H1 (cell line): ENCODE data around the gene NME8. TPM values are rescaled to one million over a fixed set of nuclear protein-coding genes. Genes with fewer than 3 reads are reported as not detected.

Experiments used
- BACH1 ChIP-seq: IDR thresholded peaks from 2 replicates; pipeline ENCODE4 v1.6.1; 2012; ENCODE audit warnings: low read length, improper control_type of control experiment
- CEBPB ChIP-seq: IDR thresholded peaks from 2 replicates; pipeline ENCODE4 v1.6.1; 2012; ENCODE audit warnings: low read depth, low read length
- CHD1 ChIP-seq: IDR thresholded peaks from 2 replicates; pipeline ENCODE4 v1.6.1; 2012; ENCODE audit warnings: low read depth, low read length, improper control_type of control experiment
- HDAC2 ChIP-seq, 2 experiments: fragments of 300-600 bp in 1 of 2; sonication (generic) in 1 of 2; IDR thresholded peaks; 2 replicates each; pipeline ENCODE4 v1.6.1; 2011 to 2012; ENCODE audit warnings: low read depth in 2 of 2, low read length in 2 of 2, mild to moderate bottlenecking in 2 of 2, moderate library complexity in 2 of 2, borderline replicate concordance in 1 of 2, inconsistent platforms in 1 of 2
- NANOG ChIP-seq: IDR thresholded peaks from 2 replicates; pipeline ENCODE4 v1.6.1; 2011; ENCODE audit warnings: low read length, low read depth, mild to moderate bottlenecking, inconsistent platforms; ENCODE audit not compliant: insufficient read depth, poor library complexity, severe bottlenecking
- POLR2AphosphoS5 ChIP-seq: IDR thresholded peaks from 2 replicates; pipeline ENCODE4 v1.6.1; 2011; ENCODE audit warnings: low read depth, low read length
- RXRA ChIP-seq: IDR thresholded peaks from 2 replicates; pipeline ENCODE4 v1.6.1; 2011; ENCODE audit warnings: low read depth, mild to moderate bottlenecking, low read length, moderate library complexity; ENCODE audit not compliant: insufficient read depth
- SUZ12 ChIP-seq: fragments of 200-600 bp; sonication (generic); IDR thresholded peaks from 2 replicates; pipeline ENCODE4 v1.6.1; 2012; ENCODE audit warnings: mild to moderate bottlenecking, inconsistent platforms, low read length, moderate library complexity, mixed read lengths
- TAF1 ChIP-seq: IDR thresholded peaks from 2 replicates; pipeline ENCODE4 v1.6.1; 2011; ENCODE audit warnings: mild to moderate bottlenecking, low read depth, low read length
- TEAD4 ChIP-seq: IDR thresholded peaks from 2 replicates; pipeline ENCODE4 v1.6.1; 2012; ENCODE audit warnings: low read depth, low read length, inconsistent platforms, mixed read lengths
- YY1 ChIP-seq: IDR thresholded peaks from 2 replicates; pipeline ENCODE4 v1.6.1; 2011; ENCODE audit warnings: low read depth, mild to moderate bottlenecking, low read length
- polyA plus RNA-seq, 7 experiments: library from polyadenylated mRNA; depleted of rRNA in 3 of 7; stranded (reverse) in 5 of 7; unstranded in 2 of 7; fragments of >200 nt in 5 of 7; fragments of 200-250 nt in 2 of 7; gene quantifications; 1 replicate in 5 of 7; 2 replicates in 1 of 7; 4 replicates in 1 of 7; pipeline versions ENCODE4 v1.2.1 to v1.2.3, GENCODE V29; 2011 to 2013; ENCODE audit warnings: missing spikeins in 2 of 7, mixed read lengths in 2 of 7
- total RNA-seq: library from RNA; stranded (reverse); fragmentation: NEBNext Ultra II Directional; extraction: Animal tissue kit (Norgen Biotek cat#: 25700); gene quantifications from 2 replicates; pipeline ENCODE4 v1.2.1, GENCODE V29; 2021
- TF ChIP-seq, protein P1 (sequence below): fragments of 300-600 bp; sonication (generic); IDR thresholded peaks from 2 replicates; pipeline ENCODE4 v1.7.1; 2012; ENCODE audit warnings: low read length, moderate library complexity, mild to moderate bottlenecking, inconsistent platforms; ENCODE audit not compliant: insufficient replicate concordance
- TF ChIP-seq, protein P2 (sequence below): IDR thresholded peaks from 2 replicates; pipeline ENCODE4 v1.6.1; 2011; ENCODE audit warnings: low read depth, mild to moderate bottlenecking, low read length; ENCODE audit not compliant: insufficient read depth

The NME8 gene
- total and polyA plus RNA-seq, 2 of the 8 experiments (the other 6 are each of a cell fraction or from before 2014, with no cell fraction given): 0.22 to 0.44 TPM

DNA sequence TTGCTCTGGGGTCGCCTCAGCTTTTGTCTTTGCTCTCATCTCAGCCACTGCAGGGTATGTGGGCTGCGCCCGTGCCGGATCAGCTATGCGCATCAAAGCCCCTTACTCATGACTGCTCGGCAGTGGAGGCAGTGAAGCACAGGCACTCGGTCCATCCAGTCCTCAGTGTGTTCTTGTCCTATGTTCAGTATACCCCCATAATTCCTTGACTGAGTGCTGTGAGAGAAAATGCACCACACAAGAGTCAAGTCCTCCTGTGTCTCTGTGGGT, 99.5 kb downstream of the NME8 start (continued):
- TF ChIP-seq, protein P1, sequence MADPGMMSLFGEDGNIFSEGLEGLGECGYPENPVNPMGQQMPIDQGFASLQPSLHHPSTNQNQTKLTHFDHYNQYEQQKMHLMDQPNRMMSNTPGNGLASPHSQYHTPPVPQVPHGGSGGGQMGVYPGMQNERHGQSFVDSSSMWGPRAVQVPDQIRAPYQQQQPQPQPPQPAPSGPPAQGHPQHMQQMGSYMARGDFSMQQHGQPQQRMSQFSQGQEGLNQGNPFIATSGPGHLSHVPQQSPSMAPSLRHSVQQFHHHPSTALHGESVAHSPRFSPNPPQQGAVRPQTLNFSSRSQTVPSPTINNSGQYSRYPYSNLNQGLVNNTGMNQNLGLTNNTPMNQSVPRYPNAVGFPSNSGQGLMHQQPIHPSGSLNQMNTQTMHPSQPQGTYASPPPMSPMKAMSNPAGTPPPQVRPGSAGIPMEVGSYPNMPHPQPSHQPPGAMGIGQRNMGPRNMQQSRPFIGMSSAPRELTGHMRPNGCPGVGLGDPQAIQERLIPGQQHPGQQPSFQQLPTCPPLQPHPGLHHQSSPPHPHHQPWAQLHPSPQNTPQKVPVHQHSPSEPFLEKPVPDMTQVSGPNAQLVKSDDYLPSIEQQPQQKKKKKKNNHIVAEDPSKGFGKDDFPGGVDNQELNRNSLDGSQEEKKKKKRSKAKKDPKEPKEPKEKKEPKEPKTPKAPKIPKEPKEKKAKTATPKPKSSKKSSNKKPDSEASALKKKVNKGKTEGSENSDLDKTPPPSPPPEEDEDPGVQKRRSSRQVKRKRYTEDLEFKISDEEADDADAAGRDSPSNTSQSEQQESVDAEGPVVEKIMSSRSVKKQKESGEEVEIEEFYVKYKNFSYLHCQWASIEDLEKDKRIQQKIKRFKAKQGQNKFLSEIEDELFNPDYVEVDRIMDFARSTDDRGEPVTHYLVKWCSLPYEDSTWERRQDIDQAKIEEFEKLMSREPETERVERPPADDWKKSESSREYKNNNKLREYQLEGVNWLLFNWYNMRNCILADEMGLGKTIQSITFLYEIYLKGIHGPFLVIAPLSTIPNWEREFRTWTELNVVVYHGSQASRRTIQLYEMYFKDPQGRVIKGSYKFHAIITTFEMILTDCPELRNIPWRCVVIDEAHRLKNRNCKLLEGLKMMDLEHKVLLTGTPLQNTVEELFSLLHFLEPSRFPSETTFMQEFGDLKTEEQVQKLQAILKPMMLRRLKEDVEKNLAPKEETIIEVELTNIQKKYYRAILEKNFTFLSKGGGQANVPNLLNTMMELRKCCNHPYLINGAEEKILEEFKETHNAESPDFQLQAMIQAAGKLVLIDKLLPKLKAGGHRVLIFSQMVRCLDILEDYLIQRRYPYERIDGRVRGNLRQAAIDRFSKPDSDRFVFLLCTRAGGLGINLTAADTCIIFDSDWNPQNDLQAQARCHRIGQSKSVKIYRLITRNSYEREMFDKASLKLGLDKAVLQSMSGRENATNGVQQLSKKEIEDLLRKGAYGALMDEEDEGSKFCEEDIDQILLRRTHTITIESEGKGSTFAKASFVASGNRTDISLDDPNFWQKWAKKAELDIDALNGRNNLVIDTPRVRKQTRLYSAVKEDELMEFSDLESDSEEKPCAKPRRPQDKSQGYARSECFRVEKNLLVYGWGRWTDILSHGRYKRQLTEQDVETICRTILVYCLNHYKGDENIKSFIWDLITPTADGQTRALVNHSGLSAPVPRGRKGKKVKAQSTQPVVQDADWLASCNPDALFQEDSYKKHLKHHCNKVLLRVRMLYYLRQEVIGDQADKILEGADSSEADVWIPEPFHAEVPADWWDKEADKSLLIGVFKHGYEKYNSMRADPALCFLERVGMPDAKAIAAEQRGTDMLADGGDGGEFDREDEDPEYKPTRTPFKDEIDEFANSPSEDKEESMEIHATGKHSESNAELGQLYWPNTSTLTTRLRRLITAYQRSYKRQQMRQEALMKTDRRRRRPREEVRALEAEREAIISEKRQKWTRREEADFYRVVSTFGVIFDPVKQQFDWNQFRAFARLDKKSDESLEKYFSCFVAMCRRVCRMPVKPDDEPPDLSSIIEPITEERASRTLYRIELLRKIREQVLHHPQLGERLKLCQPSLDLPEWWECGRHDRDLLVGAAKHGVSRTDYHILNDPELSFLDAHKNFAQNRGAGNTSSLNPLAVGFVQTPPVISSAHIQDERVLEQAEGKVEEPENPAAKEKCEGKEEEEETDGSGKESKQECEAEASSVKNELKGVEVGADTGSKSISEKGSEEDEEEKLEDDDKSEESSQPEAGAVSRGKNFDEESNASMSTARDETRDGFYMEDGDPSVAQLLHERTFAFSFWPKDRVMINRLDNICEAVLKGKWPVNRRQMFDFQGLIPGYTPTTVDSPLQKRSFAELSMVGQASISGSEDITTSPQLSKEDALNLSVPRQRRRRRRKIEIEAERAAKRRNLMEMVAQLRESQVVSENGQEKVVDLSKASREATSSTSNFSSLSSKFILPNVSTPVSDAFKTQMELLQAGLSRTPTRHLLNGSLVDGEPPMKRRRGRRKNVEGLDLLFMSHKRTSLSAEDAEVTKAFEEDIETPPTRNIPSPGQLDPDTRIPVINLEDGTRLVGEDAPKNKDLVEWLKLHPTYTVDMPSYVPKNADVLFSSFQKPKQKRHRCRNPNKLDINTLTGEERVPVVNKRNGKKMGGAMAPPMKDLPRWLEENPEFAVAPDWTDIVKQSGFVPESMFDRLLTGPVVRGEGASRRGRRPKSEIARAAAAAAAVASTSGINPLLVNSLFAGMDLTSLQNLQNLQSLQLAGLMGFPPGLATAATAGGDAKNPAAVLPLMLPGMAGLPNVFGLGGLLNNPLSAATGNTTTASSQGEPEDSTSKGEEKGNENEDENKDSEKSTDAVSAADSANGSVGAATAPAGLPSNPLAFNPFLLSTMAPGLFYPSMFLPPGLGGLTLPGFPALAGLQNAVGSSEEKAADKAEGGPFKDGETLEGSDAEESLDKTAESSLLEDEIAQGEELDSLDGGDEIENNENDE: no peak
- no peak for TF ChIP-seq POLR2AphosphoS5
- TF ChIP-seq YY1: no peak
- TF ChIP-seq NANOG: no peak
- TF ChIP-seq HDAC2 (IDR thresholded peaks at IDR 0.05; ENCODE audit: borderline replicate concordance in 1 of 2, low read depth in 2 of 2, low read length in 2 of 2): no peak
- no peak for TF ChIP-seq CEBPB
- no peak for TF ChIP-seq BACH1
- TF ChIP-seq TEAD4: no peak
- TF ChIP-seq CHD1: no peak
- TF ChIP-seq, protein P2, sequence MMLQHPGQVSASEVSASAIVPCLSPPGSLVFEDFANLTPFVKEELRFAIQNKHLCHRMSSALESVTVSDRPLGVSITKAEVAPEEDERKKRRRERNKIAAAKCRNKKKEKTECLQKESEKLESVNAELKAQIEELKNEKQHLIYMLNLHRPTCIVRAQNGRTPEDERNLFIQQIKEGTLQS: no peak
- TF ChIP-seq TAF1: no peak
- TF ChIP-seq SUZ12: no peak
- no peak for TF ChIP-seq RXRA
